HG03442 (cell line): Measurements from ENCODE around the gene EVPLL.
A peak's percentile ranks its signal among the peaks of the same experiment; 100 is the strongest.
"Not testable (repeated sequence)": the region's sequence is repeated elsewhere in the genome, so short reads cannot be mapped to it uniquely, and the experiment has no call there.

Source experiments
- ATAC-seq: cut with Tn5 transposase; IDR thresholded peaks from one replicate; pipeline ENCODE4 v1.9.1; 2021; ENCODE audit warnings: mild to moderate bottlenecking, moderate library complexity; ENCODE audit not compliant: unreplicated experiment

The EVPLL gene

DNA sequence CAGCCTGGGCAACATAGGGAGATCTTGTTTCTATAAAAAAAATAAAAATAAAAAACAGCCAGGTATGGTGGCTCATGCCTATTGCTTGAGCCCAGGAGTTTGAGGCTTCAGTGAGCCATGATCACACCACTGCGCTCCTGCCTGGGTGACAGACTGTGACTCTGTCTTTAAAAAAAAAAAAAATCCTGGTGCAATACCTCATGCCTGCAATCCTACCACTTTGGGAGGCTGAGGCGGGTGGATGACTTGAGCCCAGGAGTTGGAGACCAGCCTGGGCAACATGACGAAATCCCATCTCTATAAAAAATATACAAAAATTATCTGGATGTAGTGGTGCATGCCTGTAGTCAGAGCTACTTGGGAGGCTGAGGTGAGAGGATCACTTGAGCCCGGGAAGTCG is 1.0 kb downstream of the EVPLL start:
- ATAC-seq: not testable (repeated sequence)

DNA sequence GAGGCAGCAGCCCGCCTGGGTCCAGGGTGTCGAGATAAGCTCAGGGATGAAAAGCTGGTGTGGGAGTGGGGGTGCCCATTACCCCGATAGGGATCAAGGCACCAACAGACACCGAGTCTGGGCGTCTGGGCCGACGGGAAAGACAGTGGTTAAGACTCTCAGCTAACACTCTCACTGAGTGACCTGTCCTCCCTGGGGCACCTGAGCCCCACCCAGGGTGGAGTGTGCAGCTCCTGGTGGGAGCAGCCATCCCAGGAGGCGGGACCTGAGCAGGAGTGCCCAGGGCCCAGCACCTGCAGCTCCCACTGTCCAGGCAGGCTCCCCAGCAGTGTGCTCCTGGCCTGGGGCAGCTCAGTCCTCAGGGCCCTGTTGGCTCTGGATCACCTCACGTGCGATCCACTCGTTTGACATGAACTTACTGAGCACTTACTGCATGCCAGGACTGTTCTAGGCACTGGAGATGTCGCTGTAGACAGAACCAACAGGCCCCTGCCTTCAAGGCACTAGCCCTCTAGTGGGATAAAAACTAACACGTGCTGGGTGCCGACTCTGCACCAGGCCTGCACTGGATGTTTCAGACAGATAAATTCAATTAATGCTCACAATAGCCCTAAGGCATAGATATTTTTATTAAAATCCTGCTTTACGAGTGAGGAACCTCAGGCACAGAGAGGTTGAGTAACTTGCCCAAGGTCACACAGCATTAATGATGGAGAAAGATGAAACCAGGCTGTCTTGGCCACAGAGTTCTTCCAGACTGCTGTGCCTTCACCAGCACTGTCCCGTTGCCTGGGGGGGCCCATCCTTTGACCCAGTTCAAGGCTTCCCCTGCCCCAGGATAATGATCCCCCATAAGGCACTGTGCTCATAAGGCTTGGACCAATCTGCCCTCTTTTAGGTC is 1.9 kb downstream of the EVPLL start:
- ATAC-seq: no peak

DNA sequence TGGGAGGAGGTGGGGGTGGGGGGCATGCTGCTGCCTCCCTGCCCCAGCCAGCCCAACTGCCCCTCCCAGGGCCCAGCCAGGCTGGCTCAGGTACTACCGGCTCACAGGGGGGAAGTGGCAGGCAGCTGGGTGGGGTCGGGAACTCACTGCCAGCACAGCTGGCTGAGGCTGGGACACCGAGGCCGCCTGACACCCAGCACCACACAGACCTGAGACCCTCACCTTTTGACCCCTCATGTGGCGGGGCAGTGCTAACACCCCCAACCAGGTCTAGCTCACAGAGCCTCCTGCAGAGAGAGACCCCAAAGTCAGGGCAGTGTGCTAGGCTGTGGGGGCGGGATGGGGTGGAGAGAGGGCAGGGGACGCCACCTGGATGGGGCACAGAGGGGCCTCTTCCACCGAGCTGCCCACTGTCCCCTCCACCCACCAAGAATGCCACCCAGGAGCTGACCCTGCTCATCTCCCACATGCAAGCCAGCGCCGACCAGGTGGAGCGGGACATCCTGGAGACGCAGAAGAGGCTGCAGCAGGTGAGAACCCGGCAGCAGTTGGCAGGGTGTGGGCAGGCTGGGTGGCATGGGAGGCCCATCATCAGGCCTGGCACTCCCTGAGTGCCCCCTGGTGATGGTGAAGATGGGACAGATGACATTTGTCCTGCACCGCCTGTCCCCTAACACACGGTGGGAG is 3.0 kb downstream of the EVPLL start:
- no peak for ATAC-seq

DNA sequence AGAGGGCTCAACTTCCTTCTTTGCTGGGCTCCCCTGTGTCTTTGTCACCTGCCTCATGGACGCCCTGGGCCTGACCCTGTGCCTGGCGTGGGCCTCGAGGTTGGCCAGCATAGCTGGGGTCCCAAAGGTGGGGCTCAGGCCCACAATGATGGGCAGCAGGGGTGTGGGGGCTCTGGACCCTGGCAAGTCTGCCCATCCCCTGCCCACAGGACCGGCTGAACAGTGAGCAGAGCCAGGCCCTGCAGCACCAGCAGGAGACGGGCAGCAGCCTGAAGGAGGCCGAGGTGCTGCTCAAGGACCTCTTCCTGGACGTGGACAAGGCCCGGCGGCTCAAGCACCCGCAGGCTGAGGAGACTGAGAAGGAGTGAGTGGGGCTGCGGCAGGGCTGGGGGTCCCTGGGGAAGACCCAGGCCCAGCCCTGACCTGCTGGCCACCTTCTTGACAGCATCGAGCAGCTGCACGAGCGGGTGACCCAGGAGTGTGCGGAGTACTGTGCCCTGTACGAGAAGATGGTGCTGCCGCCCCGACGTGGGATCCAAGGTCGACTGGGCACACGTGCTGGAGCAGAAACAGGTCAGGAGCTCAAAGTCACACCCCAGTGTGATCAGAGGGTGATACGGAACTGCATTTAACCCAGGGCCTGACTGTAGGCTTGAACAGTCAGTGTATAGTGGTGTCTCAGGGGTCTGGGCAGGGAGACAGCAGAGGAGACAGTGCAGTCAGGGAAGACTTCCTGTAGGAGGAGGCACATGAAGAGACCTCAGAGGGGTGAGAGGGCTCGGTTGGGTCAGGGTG is 3.8 kb downstream of the EVPLL start:
- no peak for ATAC-seq

DNA sequence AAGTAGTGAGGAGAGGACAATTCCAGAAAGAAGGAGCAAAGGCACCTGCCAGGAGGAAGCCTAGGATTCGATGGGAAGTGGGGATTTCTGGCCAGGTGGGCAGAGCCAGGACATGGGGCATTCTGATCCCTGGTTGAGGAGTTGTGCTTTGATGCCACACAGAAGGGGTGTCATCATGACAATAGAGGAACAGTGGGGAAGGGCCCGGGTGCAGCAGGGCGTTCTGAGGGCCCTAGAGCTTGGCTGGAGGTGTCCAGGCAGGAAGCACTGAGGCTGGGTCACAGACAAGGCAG is 4.3 kb downstream of the EVPLL start:
- ATAC-seq: no peak

DNA sequence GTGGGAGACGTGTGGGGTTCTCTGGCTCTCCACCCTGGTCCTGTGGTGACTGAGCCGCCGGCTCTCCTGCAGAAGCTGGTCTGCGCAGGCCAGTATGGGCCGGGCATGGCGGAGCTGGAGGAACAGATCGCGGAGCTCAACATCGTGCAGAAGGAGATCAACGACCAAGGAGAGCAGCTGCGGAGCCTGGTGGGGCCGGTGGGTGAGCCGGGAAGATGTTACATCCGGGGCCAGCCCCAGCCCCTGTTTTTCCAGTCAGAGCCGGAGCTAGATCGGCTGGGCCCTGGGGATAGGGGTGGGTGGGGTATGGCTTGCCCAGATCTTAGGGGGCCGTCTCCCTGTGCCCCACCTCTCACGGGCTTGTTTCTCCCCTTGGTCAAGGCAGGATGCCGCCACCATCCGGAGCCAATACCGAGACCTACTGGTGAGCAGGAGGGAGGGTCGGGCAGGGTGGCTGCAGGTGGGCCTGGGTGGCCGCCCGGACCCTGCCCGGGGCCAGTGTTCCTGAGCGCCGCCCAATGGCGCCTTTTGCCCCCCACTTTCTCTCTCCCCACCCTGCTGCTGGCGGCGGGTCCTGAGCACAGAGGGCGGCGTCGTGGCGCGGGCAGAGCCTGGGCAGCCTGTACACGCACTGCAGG is 5.0 kb downstream of the EVPLL start:
- no peak for ATAC-seq

DNA sequence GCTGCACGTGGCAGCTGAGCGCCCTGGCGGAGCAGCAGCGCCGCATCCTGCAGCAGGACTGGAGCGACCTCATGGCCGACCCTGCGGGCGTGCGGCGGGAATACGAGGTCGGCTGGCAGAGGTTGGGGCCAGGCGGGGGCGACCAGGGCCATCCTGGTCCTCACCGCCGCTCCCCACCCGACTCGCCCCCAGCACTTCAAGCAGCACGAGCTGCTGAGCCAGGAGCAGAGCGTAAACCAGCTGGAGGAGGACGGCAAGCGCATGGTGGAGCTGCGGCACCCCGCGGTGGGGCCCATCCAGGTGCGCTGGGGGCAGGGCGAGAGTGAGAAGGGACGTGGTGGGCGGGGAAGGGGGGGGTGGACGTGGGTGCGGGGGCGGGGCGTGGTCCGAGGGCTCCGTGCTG is 5.5 kb downstream of the EVPLL start:
- not testable (repeated sequence) for ATAC-seq

DNA sequence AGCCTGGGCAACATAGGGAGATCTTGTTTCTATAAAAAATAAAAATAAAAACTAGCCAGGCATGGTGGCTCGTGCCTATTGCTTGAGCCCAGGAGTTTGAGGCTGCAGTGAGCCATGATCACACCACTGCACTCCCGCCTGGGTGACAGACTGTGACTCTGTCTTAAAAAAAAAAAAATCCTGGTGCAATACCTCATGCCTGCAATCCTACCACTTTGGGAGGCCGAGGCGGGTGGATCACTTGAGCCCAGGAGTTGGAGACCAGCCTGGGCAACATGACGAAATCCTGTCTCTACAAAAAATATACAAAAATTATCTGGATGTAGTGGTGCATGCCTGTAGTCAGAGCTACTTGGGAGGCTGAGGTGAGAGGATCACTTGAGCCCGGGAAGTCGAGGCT is 6.7 kb downstream of the EVPLL start:
- ATAC-seq: not testable (repeated sequence)

DNA sequence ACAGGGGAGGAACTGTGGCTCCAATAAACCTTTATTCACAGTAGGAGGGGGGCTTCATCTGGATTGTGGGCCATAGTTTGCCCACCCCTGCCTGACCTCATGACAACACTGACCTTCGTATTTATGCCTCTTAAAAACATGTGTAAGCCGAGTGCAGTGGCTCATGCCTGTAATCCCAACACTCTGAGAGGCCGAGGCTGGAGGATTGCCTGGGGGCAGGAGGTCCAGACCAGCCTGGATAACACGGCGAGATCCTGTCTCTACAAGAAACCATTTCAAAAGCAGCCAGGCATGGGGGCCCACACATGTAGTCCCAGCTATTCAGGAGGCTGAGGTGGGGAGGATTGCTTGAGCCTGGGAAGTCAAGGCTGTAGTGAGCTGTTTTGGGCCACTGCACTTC is 10.0 kb downstream of the EVPLL start:
- ATAC-seq: not testable (repeated sequence)

DNA sequence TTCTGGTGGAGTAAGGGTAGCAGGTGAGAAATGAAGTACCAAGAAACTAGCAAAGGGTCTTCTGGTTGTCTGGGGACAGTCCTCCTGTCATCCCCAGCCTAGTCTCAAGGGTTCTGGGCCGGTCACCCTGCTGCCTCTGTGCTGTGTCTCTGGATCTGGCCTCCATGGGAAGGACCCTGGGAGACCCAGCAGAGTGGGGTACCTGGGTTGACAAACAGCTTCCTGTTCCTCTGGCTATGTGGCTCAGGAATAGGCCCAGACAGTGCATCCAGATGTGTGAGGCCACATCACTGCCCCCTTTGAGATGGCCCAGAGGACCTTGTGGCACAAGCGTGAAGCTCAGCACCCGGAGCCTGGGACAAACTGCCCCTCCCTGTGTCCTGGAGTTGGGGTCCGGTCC is 10.7 kb downstream of the EVPLL start:
- ATAC-seq: not testable (repeated sequence)

DNA sequence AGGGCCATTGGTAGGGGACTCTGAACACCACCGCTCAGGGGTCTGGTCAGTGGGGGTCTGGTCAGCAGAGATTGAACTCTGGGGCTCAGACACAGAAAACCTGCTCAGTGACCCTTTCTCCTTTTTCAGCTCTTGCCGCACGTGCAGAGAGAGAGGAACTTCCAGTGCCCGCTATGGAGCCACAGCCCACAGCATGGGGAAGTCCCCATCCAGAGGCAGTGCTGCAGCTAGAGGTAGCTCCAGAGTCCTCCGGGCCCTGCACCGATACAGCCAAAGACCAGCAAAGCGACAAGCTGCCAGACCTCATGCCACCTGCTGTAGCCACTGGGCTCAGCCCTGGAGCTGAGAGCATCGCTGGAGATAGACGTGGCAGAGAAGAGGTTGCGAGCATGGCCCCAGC is 11.2 kb downstream of the EVPLL start:
- ATAC-seq: not testable (repeated sequence)

DNA sequence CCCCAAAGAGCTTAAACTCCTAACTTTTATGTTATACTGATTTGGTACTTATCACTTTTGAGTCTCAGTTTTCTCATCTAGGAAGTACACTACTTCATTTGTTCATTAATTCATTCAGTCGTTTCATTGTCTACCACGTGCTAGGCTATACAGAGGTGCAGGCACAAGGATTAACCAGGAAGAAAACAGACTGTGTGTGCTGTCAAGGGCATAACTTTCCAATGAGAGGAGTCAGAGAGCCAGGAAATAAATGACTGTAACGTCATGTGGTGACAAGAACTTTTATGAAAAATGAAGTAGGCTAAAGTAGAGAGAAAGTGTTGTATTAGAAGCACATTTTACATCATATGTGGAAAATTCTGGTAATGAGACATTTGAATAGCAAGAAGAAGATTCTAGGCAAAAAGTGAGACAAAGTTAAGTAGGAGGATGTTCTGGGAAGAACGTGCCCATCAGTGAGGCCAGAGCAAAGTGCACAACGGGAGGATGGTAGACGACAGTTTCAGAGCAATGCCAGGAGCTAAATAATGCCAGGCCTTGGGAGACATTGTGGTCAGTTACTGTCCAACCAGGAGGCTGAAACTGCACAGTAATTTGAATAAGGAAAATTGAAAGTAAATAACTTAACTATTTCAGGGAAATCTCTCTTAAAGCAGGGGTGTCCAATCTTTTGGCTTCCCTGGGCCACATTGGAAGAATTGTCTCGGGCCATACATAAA is 24.5 kb downstream of the EVPLL start:
- ATAC-seq: not testable (repeated sequence)

DNA sequence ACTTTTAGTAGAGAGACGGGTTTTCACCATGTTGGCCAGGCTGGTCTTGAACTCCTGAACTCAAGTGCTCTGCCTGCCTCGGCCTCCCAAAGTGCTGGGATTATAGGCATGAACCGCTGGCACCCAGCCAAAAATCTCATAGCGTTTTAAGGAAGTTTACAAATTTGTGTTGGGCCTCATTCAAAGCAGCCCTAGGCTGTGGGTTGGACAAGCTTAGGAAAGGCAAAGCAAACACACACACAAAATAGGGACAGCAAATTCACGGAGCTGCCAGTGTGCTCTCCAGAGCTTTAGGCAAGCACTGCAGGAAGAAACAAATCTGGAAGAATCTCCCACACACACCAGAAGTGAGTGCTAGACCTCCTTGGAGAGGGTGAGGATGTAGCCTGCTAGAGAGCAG is 25.6 kb downstream of the EVPLL start:
- not testable (repeated sequence) for ATAC-seq

DNA sequence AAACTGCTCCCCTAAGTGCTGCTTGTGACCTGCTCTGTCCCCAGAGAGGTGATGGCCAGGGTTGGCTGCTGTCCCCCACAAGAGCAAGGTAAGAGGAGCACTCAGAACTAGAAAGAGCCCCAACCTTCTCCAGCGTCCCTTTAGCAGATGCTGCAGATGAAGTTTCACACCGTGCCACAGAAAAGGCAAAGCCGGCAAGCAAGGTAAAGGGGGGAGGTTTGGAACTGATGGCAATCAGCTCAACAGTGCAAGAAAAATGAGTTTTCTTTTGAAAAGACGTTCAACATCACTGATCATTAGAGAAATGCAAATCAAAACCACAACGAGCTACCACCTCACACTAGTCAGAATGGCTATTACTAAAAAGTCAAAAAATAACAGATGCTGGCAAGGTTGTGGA is 26.0 kb downstream of the EVPLL start:
- ATAC-seq: peak; percentile 81

DNA sequence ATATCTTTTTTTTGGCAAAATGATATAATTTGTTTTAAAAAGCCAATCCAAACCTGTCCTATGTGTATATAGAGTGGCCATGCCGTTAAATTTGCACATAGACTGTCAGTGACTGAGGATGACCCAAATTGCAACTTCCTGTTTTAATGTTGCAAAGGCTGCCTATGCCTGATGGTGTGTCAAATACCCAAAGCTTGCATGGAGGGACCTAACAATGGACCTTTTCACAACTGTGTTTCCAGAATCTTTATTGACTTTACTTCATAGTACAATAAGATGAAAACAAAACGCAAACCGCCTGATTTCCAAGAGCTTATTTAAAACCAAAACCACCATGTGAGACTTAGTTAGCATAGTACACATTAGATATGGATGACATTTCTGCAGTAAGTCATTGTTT is 31.3 kb downstream of the EVPLL start:
- not testable (repeated sequence) for ATAC-seq

DNA sequence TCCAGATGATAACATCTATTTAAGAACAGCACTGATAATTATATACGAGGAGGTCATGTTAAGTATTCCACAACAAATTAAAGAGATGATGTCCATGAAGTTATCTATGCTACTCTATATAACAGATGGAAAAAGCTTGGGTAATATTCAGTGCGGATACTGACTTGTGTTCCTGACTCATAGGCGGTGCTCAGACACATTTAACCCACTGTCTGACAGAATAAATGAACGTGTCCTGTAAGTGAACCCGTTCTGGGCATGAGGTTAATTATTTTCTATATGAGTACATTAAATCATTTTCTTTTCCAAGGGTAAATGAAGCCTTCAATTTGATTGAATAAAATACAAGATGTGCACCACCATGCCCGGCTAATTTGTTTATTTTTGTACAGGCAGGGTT is 31.7 kb downstream of the EVPLL start:
- not testable (repeated sequence) for ATAC-seq

DNA sequence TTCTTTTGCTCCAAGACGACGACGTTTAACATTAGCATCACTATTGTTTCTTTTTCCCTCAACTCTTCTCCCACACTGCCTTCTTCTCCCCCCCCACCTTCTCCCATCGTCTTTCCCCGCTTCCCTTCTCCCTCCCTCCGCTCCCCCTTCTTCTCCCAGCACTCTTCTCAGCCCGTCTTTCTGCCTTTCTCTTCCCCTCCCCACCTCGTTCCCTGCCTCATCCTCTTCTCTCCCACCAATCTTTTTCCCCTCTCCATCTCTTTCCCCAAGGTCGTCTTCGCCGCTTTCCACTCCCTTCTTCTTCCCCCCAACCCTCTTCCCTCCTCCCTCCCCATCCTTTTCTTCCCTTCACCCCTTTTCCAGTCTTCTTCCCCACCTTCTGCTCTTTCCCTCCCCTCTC is 33.2 kb downstream of the EVPLL start:
- ATAC-seq: not testable (repeated sequence)

DNA sequence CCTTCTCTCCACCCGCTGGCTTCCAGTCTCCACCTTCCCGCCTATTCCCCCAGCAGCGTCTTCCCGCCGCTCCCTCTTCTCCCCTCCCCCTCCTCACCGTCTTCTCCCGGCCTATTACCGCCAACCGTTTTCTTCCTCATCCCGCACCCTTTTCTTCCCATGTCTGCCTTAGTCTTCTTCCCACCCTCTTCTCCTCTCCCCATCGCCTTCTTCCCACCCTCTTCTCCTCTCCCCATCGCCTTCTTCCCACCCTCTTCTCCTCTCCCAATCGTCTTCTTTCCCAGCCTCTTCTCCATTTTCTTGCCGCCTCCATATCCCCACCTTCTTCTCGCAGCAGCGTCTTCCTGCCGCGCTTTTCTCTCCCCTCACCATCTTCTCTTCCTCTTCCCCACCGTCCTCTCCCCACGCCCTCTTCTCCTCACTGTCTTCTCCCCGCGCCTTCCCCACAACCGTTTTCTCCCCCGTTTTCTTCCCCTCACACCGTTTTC is 33.8 kb downstream of the EVPLL start:
- not testable (repeated sequence) for ATAC-seq

DNA sequence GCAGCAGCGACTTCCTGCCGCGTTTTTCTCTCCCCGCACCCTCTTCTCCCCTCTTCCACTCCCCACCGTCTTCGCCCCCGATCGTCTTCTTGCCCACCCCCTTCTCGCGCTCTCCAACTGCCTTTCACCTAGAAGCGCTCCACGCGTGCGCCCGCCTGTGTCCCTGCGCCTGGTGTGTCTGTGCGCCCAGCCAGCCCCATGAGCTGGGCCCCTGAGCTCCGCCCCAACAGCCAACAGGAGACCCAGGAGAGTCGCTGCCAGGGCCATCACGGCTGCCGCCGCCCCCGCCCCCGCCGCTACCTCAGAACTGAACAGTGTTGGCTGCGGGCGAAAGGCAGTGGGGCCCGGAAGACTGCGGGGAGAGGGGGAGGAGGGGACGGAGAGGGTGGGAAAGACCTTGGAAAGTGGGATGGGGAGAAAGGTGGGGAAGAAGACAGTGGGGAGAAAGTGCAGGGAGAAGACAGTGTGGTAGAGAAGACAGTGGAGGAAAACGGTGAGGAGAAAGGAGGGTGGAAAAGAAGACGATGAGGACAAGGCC is 34.5 kb downstream of the EVPLL start:
- ATAC-seq: peak; percentile 75

DNA sequence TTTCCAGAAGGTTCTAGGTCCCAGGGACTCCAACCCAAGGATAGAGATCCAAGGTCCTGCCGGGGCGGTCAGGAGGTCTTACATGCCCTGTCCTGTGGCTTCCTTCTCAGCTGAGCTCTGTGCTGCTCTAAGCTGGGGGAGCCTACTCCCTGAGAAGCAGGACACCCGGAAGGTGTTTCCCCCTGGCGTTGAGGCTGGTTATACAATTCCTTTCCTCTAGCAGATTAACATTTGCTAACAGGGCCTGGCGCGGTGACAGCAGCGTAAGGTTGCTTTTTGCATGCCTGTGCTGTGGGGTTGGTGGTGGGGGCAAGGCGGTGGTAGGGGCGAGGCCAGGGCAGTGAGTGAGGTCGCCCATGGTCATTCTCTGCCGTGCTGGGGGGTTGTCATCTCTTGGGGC is 43.9 kb downstream of the EVPLL start:
- ATAC-seq: not testable (repeated sequence)
